ENCODE results near the gene ATP6V0C. TPM values are rescaled to one million over a fixed set of nuclear protein-coding genes. Genes with fewer than 3 reads are reported as not detected.
A peak's percentile ranks its signal among the peaks of the same experiment; 100 is the strongest.

Gene ATP6V0C
- total and polyA plus RNA-seq, 2 of the 8 experiments (the other 6 are each of a cell fraction or from before 2014, with no cell fraction given) = 125 to 176 TPM

- Histone ChIP-seq H2BK120ac (replicated peaks; ENCODE audit: low read depth, low read length) (no peak overlapping the region), H2BK12ac (ENCODE audit: low read depth, low read length) (peak overlapping the region; percentile 75; the same call in 1 of the 2 replicates), H4K8ac (ENCODE audit: extremely low read depth, insufficient read depth, low read length) (peak overlapping the region; percentile 80), H2BK15ac (ENCODE audit: low read length) (no peak overlapping the region), H4K91ac (replicated peaks; ENCODE audit: insufficient read length, low read length) (peak overlapping the region; percentile 84), H2BK5ac (ENCODE audit: low read depth, low read length) (peak overlapping the region; percentile 91), H3K14ac (ENCODE audit: insufficient read length) (no peak overlapping the region), H3K4me1 (replicated peaks in 1 of 4; ENCODE audit: control insufficient read depth in 3 of 4, insufficient read depth in 4 of 4, low read length in 3 of 4) (peaks cover 0 to 9% (median 7%) of the 10 kb centered on the region in 4 experiments; a peak in 4 of 7 replicates), H4K20me1 (replicated peaks in 1 of 2; ENCODE audit: control insufficient read depth in 1 of 2, insufficient read depth in 2 of 2, low read length in 2 of 2) (peaks cover 0 to 16% of the 10 kb centered on the region in 2 experiments), H3K27me3 (replicated peaks in 1 of 4; ENCODE audit: control insufficient read depth in 3 of 4, extremely low read depth in 1 of 4, insufficient read depth in 3 of 4, low read length in 3 of 4) (no peaks in the 10 kb centered on the region), H4K5ac (ENCODE audit: insufficient read length, low read depth, low read length) (peak overlapping the region; percentile 70), H3K4ac (replicated peaks; ENCODE audit: insufficient read length, low read depth, low read length) (no peak overlapping the region), H3K4me2 (ENCODE audit: insufficient read depth in 1 of 2, low read depth in 2 of 2, low read length in 2 of 2) (peak overlapping the region; percentile 88 to 93), H2BK20ac (ENCODE audit: low read length) (no peak overlapping the region), H3K4me3 (ENCODE audit: extremely low read depth in 1 of 4, insufficient read depth in 2 of 4, low read depth in 3 of 4, low read length in 4 of 4) (peak overlapping the region; percentile 63 to 76 (median 72)), H3K27ac (ENCODE audit: low read depth, low read length) (peak overlapping the region; percentile 50; the same call in 1 of the 2 replicates), H3K23ac (ENCODE audit: insufficient read length) (no peak overlapping the region), H3K9me3 (ENCODE audit: insufficient read depth in 2 of 2, low read depth in 1 of 2, low read length in 1 of 2) (no peaks in the 10 kb centered on the region), H2AK5ac (ENCODE audit: low read depth, low read length) (no peak overlapping the region), H3K23me2 (ENCODE audit: low read depth, low read length) (peaks cover 14% of the 10 kb centered on the region), H3K18ac (ENCODE audit: extremely low read depth, low read length) (peak overlapping the region; percentile 91), H2AFZ (ENCODE audit: low read length) (no peak overlapping the region), H3K56ac (replicated peaks; ENCODE audit: insufficient read length, low read depth, low read length) (peak overlapping the region; percentile 84), H3K9ac (replicated peaks in 1 of 4; ENCODE audit: extremely low read depth in 1 of 4, low read depth in 3 of 4, low read length in 3 of 4) (peak overlapping the region in 3 of 4 experiments; percentile 52 to 62 (median 57); a peak in 6 of 7 replicates), H3K79me1 (ENCODE audit: low read depth, low read length) (no peaks in the 10 kb centered on the region), H3K36me3 (ENCODE audit: control insufficient read depth in 2 of 4, insufficient read depth in 4 of 4, low read length in 3 of 4) (peaks cover 3 to 19% (median 5%) of the 10 kb centered on the region in 4 experiments; a peak in 6 of 8 replicates), H3K79me2 (ENCODE audit: control insufficient read depth in 1 of 2, insufficient read depth in 2 of 2, low read length in 2 of 2) (no peaks in the 10 kb centered on the region)
- ChIA-PET CTCF (ENCODE audit: partially characterized antibody) (interaction anchor here (1.1 to 1.7 kb wide), 2 partner anchors 8 to 11 kb away, joined by 3 read pairs; partner anchors contain the start of gene AMDHD2), POLR2A (ENCODE audit: partially characterized antibody) (interaction anchor here (0.7 to 5.6 kb wide), 16 partner anchors 11 to 391 kb away, joined by 3 to 108 read pairs (median 4); partner anchors contain the start of genes AMDHD2, ATP6V0C, ECI1 and KCTD5)
- WGBS, 2 experiments (ENCODE audit: extremely low coverage in 1 of 2, insufficient coverage in 1 of 2, insufficient read length in 1 of 2, insufficient replicate concordance in 2 of 2, low coverage in 1 of 2, low lambda C conversion rate in 2 of 2, missing lambda C conversion rate in 1 of 2) = 2% methylated on average over 42 of the region's 84 CpGs; no CpG with 5 or more reads in 1 of the 2 experiments
- FAIRE-seq = no peak
- DNase-seq (ENCODE audit: low read depth in 1 of 2, low spot score in 2 of 2) = peak; percentile 88 to 95
- TF ChIP-seq RBBP5 (IDR thresholded peaks at IDR 0.05; ENCODE audit: borderline replicate concordance, low read depth, low read length) (no peak), MAFK (IDR thresholded peaks at IDR 0.05; ENCODE audit: low read depth, low read length) (no peak), CTBP2 (IDR thresholded peaks at IDR 0.05; ENCODE audit: borderline replicate concordance, insufficient read depth, insufficient read length, low read length) (no peak), POLR2AphosphoS5 (IDR thresholded peaks at IDR 0.05; ENCODE audit: low read depth, low read length) (peak; percentile 85), EGR1 (IDR thresholded peaks at IDR 0.05; ENCODE audit: borderline replicate concordance, low read depth, low read length) (no peak), BCL11A (IDR thresholded peaks at IDR 0.05; ENCODE audit: low read depth in 2 of 2, low read length in 2 of 2) (no peak), TAF1 (IDR thresholded peaks at IDR 0.05; ENCODE audit: low read depth, low read length) (peak; percentile 62; the same call in 1 of the 2 replicates), SUZ12 (IDR thresholded peaks at IDR 0.05; ENCODE audit: low read length) (no peak), BACH1 (IDR thresholded peaks at IDR 0.05; ENCODE audit: low read length) (no peak), ZNF274 (IDR thresholded peaks at IDR 0.05; ENCODE audit: borderline replicate concordance, extremely low read depth, low read length) (no peak)
Observed at GRCh38 chr16:2531696-2532493, 18.1 kb downstream of the ATP6V0C start.

Data from H1 (cell line).